GM19455 (cell line): ENCODE results near the gene DNAI4.

Source experiments
- ATAC-seq: cut with Tn5 transposase; IDR thresholded peaks from one replicate; pipeline ENCODE4 v1.9.1; 2021; ENCODE audit not compliant: unreplicated experiment

The DNAI4 gene

DNA sequence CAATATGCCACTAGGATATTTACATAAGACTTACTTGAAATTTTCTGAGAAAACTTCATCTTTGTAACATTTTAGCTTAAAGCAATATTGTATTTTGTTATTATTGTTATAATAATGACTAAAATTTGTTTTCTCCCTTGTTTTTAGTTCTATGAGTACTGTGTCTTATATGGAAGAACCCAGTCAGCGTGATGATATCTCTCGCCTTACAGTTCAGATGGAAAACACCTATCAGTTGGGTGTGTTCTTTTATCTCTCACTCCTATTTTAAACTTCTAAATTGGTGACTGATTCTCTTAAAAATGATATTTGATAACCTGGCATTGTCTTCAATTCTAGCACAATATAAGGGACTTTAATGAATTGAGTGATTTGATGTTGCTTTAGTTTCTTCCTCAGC, 154.4 kb downstream of the DNAI4 start:
- ATAC-seq: no peak

DNA sequence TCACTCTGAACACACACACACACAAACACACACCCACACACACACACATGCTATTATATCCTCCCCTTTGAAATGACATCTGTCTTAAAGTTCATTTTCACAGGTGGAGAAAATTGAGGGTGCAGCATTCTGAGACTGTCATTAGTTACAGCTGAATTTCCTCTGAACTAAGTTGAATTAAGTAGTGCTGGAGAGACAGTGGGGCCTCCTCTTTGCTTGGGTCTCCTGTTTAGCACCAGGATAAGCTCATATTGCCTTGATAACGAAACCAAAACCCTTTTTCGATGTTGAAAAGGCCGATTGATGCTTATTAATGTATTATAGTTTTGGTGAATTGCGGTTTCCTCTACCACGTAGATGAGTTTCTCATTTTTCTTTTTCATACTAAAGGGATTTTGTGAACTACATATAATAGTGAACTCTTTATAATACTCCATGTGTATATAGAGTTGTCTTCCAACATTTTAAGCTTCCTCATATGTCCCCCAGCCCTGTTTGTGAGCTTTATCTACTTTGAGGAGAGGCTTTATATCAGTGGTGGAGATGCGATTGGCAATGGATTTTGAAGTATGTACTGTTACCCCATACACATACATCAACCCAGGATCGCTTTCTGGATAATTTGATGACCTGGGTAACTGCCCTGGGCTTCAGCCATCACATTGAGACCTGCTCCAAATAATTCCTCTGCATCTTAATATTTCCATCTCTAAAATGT, 155.0 kb downstream of the DNAI4 start:
- ATAC-seq: no peak

DNA sequence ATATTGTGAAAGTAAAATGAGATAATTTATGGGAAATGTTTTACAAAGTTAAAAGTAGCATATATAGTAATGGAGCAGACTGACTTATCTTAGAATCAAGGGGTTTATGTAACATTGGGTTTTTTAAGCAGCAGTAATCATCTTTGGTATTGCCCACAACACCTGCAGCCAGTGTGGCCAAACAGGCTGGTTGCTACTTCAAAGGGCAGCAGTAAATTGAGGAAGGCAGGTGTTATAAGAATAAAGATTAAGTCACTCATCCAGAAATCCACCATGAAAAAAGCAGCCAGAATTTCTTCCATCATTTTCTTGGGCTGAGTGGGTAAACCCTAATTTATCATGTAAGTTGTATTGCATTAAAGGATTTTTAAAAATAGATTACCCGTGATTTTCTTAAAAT, 155.7 kb downstream of the DNAI4 start:
- ATAC-seq: no peak

GRCh38 chr1:66767626-66768025, 157.0 kb downstream of the DNAI4 start:
- ATAC-seq: no peak

- no peak for ATAC-seq
These were observed 159.6 kb downstream of the DNAI4 start for GRCh38 chr1:66764994-66765578.
